GM12872 (cell line): ENCODE results near the gene LYST.

Experiments used
- CTCF ChIP-seq: IDR thresholded peaks from 3 replicates; pipeline ENCODE4 v1.5.1; 2011; ENCODE audit warnings: low read depth, mild to moderate bottlenecking, low read length, moderate library complexity; ENCODE audit not compliant: insufficient read depth

Gene LYST

DNA sequence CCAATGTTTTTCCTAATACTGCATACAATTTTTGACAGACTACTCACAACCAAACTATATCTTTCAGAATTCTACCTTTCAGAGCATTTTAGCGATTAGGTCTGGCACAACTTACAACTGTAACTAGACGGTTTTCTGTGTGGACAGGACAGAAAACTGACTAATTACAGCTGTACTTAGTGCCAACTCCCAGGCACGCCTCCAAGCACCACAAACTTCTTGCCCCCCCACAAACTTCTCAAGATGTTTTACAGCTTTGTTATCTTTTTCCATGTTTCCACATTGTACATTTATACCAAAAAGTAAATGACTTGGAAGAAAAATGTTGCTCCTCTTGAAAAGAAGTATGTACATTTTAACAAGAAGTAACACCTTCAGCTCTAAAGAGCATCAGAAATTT, 13.8 kb downstream of the LYST start:
- no peak for TF ChIP-seq CTCF

DNA sequence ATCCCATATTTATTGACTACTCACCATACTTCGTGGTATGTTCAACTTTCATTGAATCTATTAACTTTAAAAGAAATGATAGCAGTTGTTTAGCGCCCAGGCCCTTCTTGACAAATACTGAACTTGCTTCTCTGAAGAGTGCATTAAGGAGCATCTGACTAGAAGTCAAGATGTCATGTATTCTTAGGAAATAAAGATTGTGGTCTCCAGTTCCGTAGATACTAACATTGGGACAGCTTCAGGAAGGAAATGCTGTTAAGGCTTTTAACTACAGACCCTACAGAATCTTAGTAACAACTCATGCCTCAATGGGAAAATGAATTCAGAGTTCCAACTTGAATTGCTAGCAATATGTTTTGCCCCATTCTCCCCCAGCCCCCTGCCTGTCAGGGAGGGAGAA, 14.8 kb downstream of the LYST start:
- no peak for TF ChIP-seq CTCF

GRCh38 chr1:235845656-235846107, 21.0 kb downstream of the LYST start:
- peak; percentile 28; the same call in 2 of the 3 replicates for TF ChIP-seq CTCF

DNA sequence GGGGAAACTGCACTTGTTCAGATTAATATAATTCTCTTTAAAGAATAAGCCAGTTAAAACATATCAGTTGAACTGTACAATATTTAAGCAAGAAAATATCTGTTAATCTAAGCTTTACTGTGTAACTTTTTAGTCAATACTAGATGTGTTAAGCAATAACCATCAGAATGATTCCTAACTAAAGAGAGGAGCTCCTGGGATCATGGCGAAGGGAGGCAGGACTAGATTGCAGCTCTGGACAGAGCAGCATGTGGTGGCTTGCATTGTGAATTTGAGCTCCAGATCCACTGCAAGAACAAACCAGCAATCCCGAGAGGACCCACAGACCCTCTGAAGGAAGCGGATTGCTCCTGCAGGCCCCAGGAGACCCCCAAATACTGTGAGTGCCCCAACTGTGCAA, 21.9 kb downstream of the LYST start:
- TF ChIP-seq CTCF: no peak

DNA sequence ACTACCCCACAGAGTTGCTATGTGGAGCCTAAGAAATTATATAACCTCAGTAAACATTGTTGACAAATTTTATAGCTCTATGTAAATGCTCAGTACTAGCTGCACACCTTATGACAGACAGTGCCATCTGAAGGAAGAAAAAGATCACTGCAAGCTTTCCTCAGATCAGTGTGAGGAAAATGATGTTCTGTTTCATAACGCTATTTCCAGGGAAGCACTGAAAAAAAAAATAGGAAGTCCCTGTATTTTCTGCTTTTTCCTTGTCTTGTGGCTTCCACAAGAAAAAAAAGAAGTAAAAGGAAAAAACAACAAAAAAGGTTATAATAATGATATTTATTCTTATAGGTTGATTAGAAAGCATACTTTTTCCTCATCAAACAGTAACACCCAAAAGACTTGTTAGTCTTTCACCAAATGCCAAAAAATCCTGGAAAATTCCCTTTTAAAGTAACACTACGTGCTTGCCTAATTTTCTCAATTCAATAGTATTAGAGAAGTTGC, 23.2 kb downstream of the LYST start:
- peak; percentile 63 for TF ChIP-seq CTCF

GRCh38 chr1:235841938-235842545, 24.7 kb downstream of the LYST start:
- no peak for TF ChIP-seq CTCF

DNA sequence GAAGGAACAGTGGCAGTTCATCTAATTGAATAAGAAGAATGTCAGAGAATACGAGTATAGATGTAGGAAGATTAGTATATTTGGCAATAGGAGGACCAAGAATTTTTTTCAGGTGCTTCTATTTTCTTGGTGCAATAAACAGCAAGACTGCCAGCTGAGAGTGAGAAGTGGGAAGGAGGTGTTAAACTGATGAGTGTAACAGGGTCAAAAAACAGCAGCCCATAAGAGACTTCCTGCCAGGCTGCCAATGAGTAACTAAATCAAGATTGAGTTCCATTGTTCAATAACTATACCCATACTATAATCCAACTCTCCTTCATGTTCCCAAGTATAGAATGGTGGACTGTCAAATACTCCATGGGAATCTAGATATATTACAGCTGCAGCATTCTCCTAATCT, 28.7 kb downstream of the LYST start:
- TF ChIP-seq CTCF: no peak

GRCh38 chr1:235835226-235835625, 31.5 kb downstream of the LYST start:
- no peak for TF ChIP-seq CTCF
